GM18505 (cell line): ENCODE results near the gene GALNT17.

Source experiments
- ATAC-seq: cut with Tn5 transposase; IDR thresholded peaks from one replicate; pipeline ENCODE4 v1.9.1; 2021; ENCODE audit not compliant: unreplicated experiment
- POLR2A ChIP-seq: IDR thresholded peaks from 4 replicates; pipeline ENCODE4 v1.6.1; 2011; ENCODE audit warnings: borderline replicate concordance; ENCODE audit not compliant: insufficient read depth, insufficient read length; ENCODE audit errors: extremely low read depth

GALNT17 gene

GRCh38 chr7:71429083-71429482, 297.1 kb downstream of the GALNT17 start:
- ATAC-seq = no peak
- no peak for TF ChIP-seq POLR2A

- no peak for TF ChIP-seq POLR2A
- no peak for ATAC-seq
These were observed 298.3 kb downstream of the GALNT17 start for GRCh38 chr7:71430246-71430645.

GRCh38 chr7:71439321-71439720, 307.4 kb downstream of the GALNT17 start:
- TF ChIP-seq POLR2A = no peak
- ATAC-seq = no peak

GRCh38 chr7:71442492-71443190, 310.7 kb downstream of the GALNT17 start:
- no peak for TF ChIP-seq POLR2A
- ATAC-seq = no peak

- ATAC-seq = no peak
- TF ChIP-seq POLR2A = no peak
These were observed 311.2 kb downstream of the GALNT17 start for GRCh38 chr7:71443191-71443530.

- ATAC-seq = no peak
- TF ChIP-seq POLR2A = no peak
These were observed 312.2 kb downstream of the GALNT17 start for GRCh38 chr7:71444130-71444529.

- no peak for ATAC-seq
- no peak for TF ChIP-seq POLR2A
These were observed 321.7 kb downstream of the GALNT17 start for GRCh38 chr7:71453630-71454029.

GRCh38 chr7:71454981-71455380, 323.0 kb downstream of the GALNT17 start:
- ATAC-seq = no peak
- TF ChIP-seq POLR2A = no peak

GRCh38 chr7:71457021-71457420, 325.1 kb downstream of the GALNT17 start:
- no peak for TF ChIP-seq POLR2A
- no peak for ATAC-seq

GRCh38 chr7:71457846-71458590, 326.1 kb downstream of the GALNT17 start:
- no peak for TF ChIP-seq POLR2A
- no peak for ATAC-seq

- no peak for TF ChIP-seq POLR2A
- ATAC-seq = no peak
These were observed 327.2 kb downstream of the GALNT17 start for GRCh38 chr7:71459132-71459531.

- no peak for ATAC-seq
- TF ChIP-seq POLR2A = no peak
These were observed 329.6 kb downstream of the GALNT17 start for GRCh38 chr7:71461572-71461971.

GRCh38 chr7:71465741-71466189, 333.8 kb downstream of the GALNT17 start:
- no peak for TF ChIP-seq POLR2A
- no peak for ATAC-seq
